Mucosa of stomach (tissue), 1 donor: ENCODE measurements around the gene VDAC2.
"Not testable (repeated sequence)": the region's sequence is repeated elsewhere in the genome, so short reads cannot be mapped to it uniquely, and the experiment has no call there.

Experiments
- H3K27me3 ChIP-seq: one replicate; pipeline ENCODE4 v1.7.0; 2013; ENCODE audit warnings: mild to moderate bottlenecking, low read length; ENCODE audit not compliant: control insufficient read depth, insufficient read depth
- H3K36me3 ChIP-seq: one replicate; pipeline ENCODE4 v1.7.0; 2013; ENCODE audit warnings: low read length; ENCODE audit not compliant: control insufficient read depth, insufficient read depth
- H3K4me1 ChIP-seq: one replicate; pipeline ENCODE4 v1.7.0; 2013; ENCODE audit warnings: mild to moderate bottlenecking, low read length; ENCODE audit not compliant: control insufficient read depth, insufficient read depth
- H3K4me3 ChIP-seq: one replicate; pipeline ENCODE4 v1.7.0; 2013; ENCODE audit warnings: low read length
- H3K9ac ChIP-seq: one replicate; pipeline ENCODE4 v1.7.0; 2013; ENCODE audit warnings: mild to moderate bottlenecking, low read length, moderate library complexity
- H3K9me3 ChIP-seq: one replicate; pipeline ENCODE4 v1.7.0; 2013; ENCODE audit warnings: mild to moderate bottlenecking, low read length, moderate library complexity; ENCODE audit not compliant: control insufficient read depth
- donor health status: Pancreatic carcinoma.

VDAC2 gene

GRCh38 chr10:75203046-75203620, 7.5 kb upstream of the VDAC2 start:
- H3K4me3 ChIP-seq, H3K36me3 ChIP-seq, H3K9me3 ChIP-seq, H3K27me3 ChIP-seq: not testable (repeated sequence)
- Histone ChIP-seq H3K9ac (peak overlapping the region; percentile 8), H3K4me1 (peaks cover 38% of the 10 kb centered on the region)

- H3K4me3 ChIP-seq = no peak overlapping the region
- no peaks in the 10 kb centered on the region for H3K27me3 ChIP-seq
- peaks cover 38% of the 10 kb centered on the region for H3K4me1 ChIP-seq
- H3K9ac ChIP-seq = peak overlapping the region; percentile 8
- H3K9me3 ChIP-seq = no peaks in the 10 kb centered on the region
- no peaks in the 10 kb centered on the region for H3K36me3 ChIP-seq
Observed at GRCh38 chr10:75203724-75204123, 6.9 kb upstream of the VDAC2 start.

- H3K27me3 ChIP-seq = no peaks in the 10 kb centered on the region
- peaks cover 44% of the 10 kb centered on the region for H3K4me1 ChIP-seq
- H3K9ac ChIP-seq = no peak overlapping the region
- H3K9me3 ChIP-seq = no peaks in the 10 kb centered on the region
- H3K4me3 ChIP-seq = no peak overlapping the region
- H3K36me3 ChIP-seq = no peaks in the 10 kb centered on the region
Observed at GRCh38 chr10:75205908-75206307, 4.7 kb upstream of the VDAC2 start.

GRCh38 chr10:75206638-75207037, 4.0 kb upstream of the VDAC2 start:
- H3K36me3 ChIP-seq, H3K27me3 ChIP-seq, H3K9me3 ChIP-seq, H3K4me3 ChIP-seq, H3K9ac ChIP-seq: not testable (repeated sequence)
- H3K4me1 ChIP-seq = peaks cover 42% of the 10 kb centered on the region

GRCh38 chr10:75207079-75207856, 3.3 kb upstream of the VDAC2 start:
- no peaks in the 10 kb centered on the region for H3K36me3 ChIP-seq
- no peaks in the 10 kb centered on the region for H3K9me3 ChIP-seq
- no peak overlapping the region for H3K9ac ChIP-seq
- peaks cover 41% of the 10 kb centered on the region for H3K4me1 ChIP-seq
- H3K4me3 ChIP-seq = no peak overlapping the region
- no peaks in the 10 kb centered on the region for H3K27me3 ChIP-seq

- Histone ChIP-seq H3K27me3 (no peaks in the 10 kb centered on the region), H3K4me3 (no peak overlapping the region), H3K9ac (no peak overlapping the region), H3K9me3 (no peaks in the 10 kb centered on the region), H3K4me1 (peaks cover 36% of the 10 kb centered on the region), H3K36me3 (no peaks in the 10 kb centered on the region)
Observed at GRCh38 chr10:75207857-75208144, 2.8 kb upstream of the VDAC2 start.

GRCh38 chr10:75208181-75208580, 2.4 kb upstream of the VDAC2 start:
- no peak overlapping the region for H3K4me3 ChIP-seq
- H3K9ac ChIP-seq = no peak overlapping the region
- no peaks in the 10 kb centered on the region for H3K27me3 ChIP-seq
- peaks cover 32% of the 10 kb centered on the region for H3K4me1 ChIP-seq
- no peaks in the 10 kb centered on the region for H3K36me3 ChIP-seq
- no peaks in the 10 kb centered on the region for H3K9me3 ChIP-seq

- Histone ChIP-seq H3K4me1 (peaks cover 25% of the 10 kb centered on the region), H3K9ac (peak overlapping the region; percentile 97), H3K4me3 (peak overlapping the region; percentile 86), H3K9me3 (no peaks in the 10 kb centered on the region), H3K27me3 (no peaks in the 10 kb centered on the region), H3K36me3 (no peaks in the 10 kb centered on the region)
Observed at GRCh38 chr10:75209086-75209920, 1.3 kb upstream of the VDAC2 start.

- Histone ChIP-seq H3K9me3 (no peaks in the 10 kb centered on the region), H3K9ac (peak overlapping the region; percentile 97), H3K27me3 (no peaks in the 10 kb centered on the region), H3K36me3 (no peaks in the 10 kb centered on the region), H3K4me1 (peaks cover 19% of the 10 kb centered on the region), H3K4me3 (peak overlapping the region; percentile 86)
Observed at GRCh38 chr10:75209921-75210281, 695 bp upstream of the VDAC2 start.

GRCh38 chr10:75211007-75211691, 553 bp downstream of the VDAC2 start:
- H3K9me3 ChIP-seq = no peaks in the 10 kb centered on the region
- H3K27me3 ChIP-seq = no peaks in the 10 kb centered on the region
- no peaks in the 10 kb centered on the region for H3K36me3 ChIP-seq
- H3K4me3 ChIP-seq = peak overlapping the region; percentile 86
- peak overlapping the region; percentile 97 for H3K9ac ChIP-seq
- H3K4me1 ChIP-seq = peaks cover 15% of the 10 kb centered on the region

- Histone ChIP-seq H3K36me3 (no peaks in the 10 kb centered on the region), H3K4me3 (no peak overlapping the region), H3K27me3 (no peaks in the 10 kb centered on the region), H3K9ac (no peak overlapping the region), H3K9me3 (no peaks in the 10 kb centered on the region), H3K4me1 (peaks cover 23% of the 10 kb centered on the region)
Observed at GRCh38 chr10:75212343-75212742, 1.7 kb downstream of the VDAC2 start.

GRCh38 chr10:75220274-75220673, 9.7 kb downstream of the VDAC2 start:
- Histone ChIP-seq H3K4me1 (peaks cover 27% of the 10 kb centered on the region), H3K36me3 (no peaks in the 10 kb centered on the region), H3K9me3 (no peaks in the 10 kb centered on the region), H3K9ac (no peak overlapping the region), H3K27me3 (no peaks in the 10 kb centered on the region), H3K4me3 (no peak overlapping the region)
